Measurements from ENCODE around the gene RPL27A. TPM values are rescaled to one million over a fixed set of nuclear protein-coding genes. Genes with fewer than 3 reads are reported as not detected.

RPL27A gene
- total RNA-seq (100 to 1,000 TPM; 519 to 805 (median 620) TPM), polyA plus RNA-seq (1,811 TPM)
- long read RNA-seq, donor 1, full-length matches to known transcripts: 100 of 110 reads
- long read RNA-seq, donor 1, partial matches to known transcripts: 5 of 110 reads
- long read RNA-seq, donor 1, other reads (novel, unspliced or antisense): 5 of 110 reads
- long read RNA-seq, donor 2, full-length matches to known transcripts: 213 of 220 reads
- long read RNA-seq, donor 2, partial matches to known transcripts: 4 of 220 reads
- long read RNA-seq, donor 2, other reads (novel, unspliced or antisense): 3 of 220 reads
- long read RNA-seq, donor 3, full-length matches to known transcripts: 57 of 67 reads
- long read RNA-seq, donor 3, partial matches to known transcripts: 4 of 67 reads
- long read RNA-seq, donor 3, other reads (novel, unspliced or antisense): 6 of 67 reads
- long read RNA-seq, donor 4, full-length matches to known transcripts: 104 of 112 reads
- long read RNA-seq, donor 4, partial matches to known transcripts: 3 of 112 reads
- long read RNA-seq, donor 4, other reads (novel, unspliced or antisense): 5 of 112 reads

GRCh38 chr11:8682303-8683114 lies at the start of gene RPL27A, which contains the start of gene TRIM66:
Gene RPL27A (plus strand): TSS chr11:8682792. CDS start chr11:8682814, 22 bp downstream.
Gene TRIM66 (minus strand): TSS chr11:8682665. CDS start chr11:8672274, 10,391 bp downstream.
- peak; percentile 99 to 100 (median 99) for DNase-seq
- peak; percentile 98 to 99 for ATAC-seq
- no peaks in the 10 kb centered on the region for H3K9me3 ChIP-seq (ENCODE audit: control insufficient read depth, low read length)
- H3K4me1 ChIP-seq (ENCODE audit: control insufficient read depth, insufficient read depth, low read length): peaks cover 4% of the 10 kb centered on the region
- peak within 1 kb of the TSS; percentile 91 for H3K4me3 ChIP-seq (ENCODE audit: low read length)
- WGBS: under 1% methylated on average over 67 of the region's 67 CpGs
- H3K27me3 ChIP-seq (ENCODE audit: control insufficient read depth, insufficient read depth): no peaks in the 10 kb centered on the region
- intact Hi-C loops (cut with DNase I): no loop called here
- peak within 1 kb of the TSS; percentile 94 for H3K27ac ChIP-seq (ENCODE audit: low read length)

DNA sequence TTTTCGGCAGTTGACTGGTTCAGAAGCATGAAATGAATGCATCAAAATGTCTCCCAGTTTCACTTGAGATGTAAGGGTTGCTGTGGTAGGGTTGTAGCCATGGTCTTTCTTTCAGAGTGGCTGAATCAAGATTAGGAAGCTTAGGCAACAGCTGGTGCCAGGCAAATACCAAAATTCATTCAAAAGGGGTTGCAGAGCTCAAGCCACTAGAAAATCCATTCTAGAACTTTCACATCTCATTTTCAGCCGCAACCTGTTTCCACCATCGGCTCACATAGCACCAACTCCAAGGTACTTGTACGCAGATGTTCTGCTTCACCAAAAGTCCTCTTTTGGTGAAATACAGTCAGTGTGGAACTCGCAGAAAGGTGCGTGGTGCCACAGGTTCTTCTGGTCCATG lies 48.1 kb upstream of the RPL27A start:
- DNase-seq (no peak), ATAC-seq (no peak)
- 95% methylated on average over 6 of the region's 6 CpGs for WGBS
- no peaks in the 10 kb centered on the region for H3K4me1 ChIP-seq (ENCODE audit: control insufficient read depth, insufficient read depth, low read length)
- H3K27me3 ChIP-seq (ENCODE audit: control insufficient read depth, insufficient read depth): no peaks in the 10 kb centered on the region
- no peaks in the 10 kb centered on the region for H3K9me3 ChIP-seq (ENCODE audit: control insufficient read depth, low read length)
- no peak overlapping the region for H3K27ac ChIP-seq (ENCODE audit: low read length)
- H3K4me3 ChIP-seq (ENCODE audit: low read length): no peak overlapping the region
- intact Hi-C loops (cut with DNase I): no loop called here

DNA sequence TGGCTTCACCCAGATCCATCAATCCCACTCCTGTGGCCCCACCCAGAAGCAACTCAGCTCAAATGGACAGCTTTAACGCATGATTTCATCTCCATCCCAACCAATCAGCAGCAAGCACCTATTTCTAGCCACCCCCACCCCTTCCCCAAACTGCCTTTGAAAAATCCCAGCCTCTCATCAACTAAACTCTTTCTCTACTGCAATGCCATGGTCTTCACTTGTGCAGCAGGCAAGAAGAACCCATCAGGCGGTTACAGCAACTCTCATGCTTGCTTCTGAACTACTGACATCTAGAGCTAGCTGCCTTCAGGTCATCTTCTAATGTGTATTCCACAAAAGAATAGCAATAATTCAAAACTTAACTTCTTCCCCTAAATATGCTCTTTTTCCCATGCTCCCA lies 46.5 kb upstream of the RPL27A start:
- Histone ChIP-seq H3K9me3 (ENCODE audit: control insufficient read depth, low read length) (no peaks in the 10 kb centered on the region), H3K4me1 (ENCODE audit: control insufficient read depth, insufficient read depth, low read length) (no peaks in the 10 kb centered on the region), H3K27ac (ENCODE audit: low read length) (no peak overlapping the region), H3K27me3 (ENCODE audit: control insufficient read depth, insufficient read depth) (no peaks in the 10 kb centered on the region), H3K4me3 (ENCODE audit: low read length) (no peak overlapping the region)
- ATAC-seq: no peak
- DNase-seq: no peak
- intact Hi-C loops (cut with DNase I): no loop called here
- WGBS: 96% methylated on average over 2 of the region's 2 CpGs

- H3K27ac ChIP-seq (ENCODE audit: low read length): no peak overlapping the region
- ATAC-seq (no peak), DNase-seq (no peak)
- H3K4me1 ChIP-seq (ENCODE audit: control insufficient read depth, insufficient read depth, low read length): no peaks in the 10 kb centered on the region
- H3K4me3 ChIP-seq (ENCODE audit: low read length): no peak overlapping the region
- WGBS: 92% methylated on average over 5 of the region's 5 CpGs
- no peaks in the 10 kb centered on the region for H3K27me3 ChIP-seq (ENCODE audit: control insufficient read depth, insufficient read depth)
- intact Hi-C loops (cut with DNase I): no loop called here
- H3K9me3 ChIP-seq (ENCODE audit: control insufficient read depth, low read length): no peaks in the 10 kb centered on the region
Observed at GRCh38 chr11:8638300-8638699, 44.3 kb upstream of the RPL27A start.

- ATAC-seq (no peak), DNase-seq (no peak)
- Histone ChIP-seq H3K4me1 (ENCODE audit: control insufficient read depth, insufficient read depth, low read length) (no peaks in the 10 kb centered on the region), H3K4me3 (ENCODE audit: low read length) (no peak overlapping the region), H3K27ac (ENCODE audit: low read length) (no peak overlapping the region), H3K27me3 (ENCODE audit: control insufficient read depth, insufficient read depth) (no peaks in the 10 kb centered on the region), H3K9me3 (ENCODE audit: control insufficient read depth, low read length) (no peaks in the 10 kb centered on the region)
- intact Hi-C loops (cut with DNase I): no loop called here
- WGBS: 86% methylated on average over 3 of the region's 3 CpGs
Observed at GRCh38 chr11:8639655-8640054, 42.9 kb upstream of the RPL27A start.

- no peaks in the 10 kb centered on the region for H3K27me3 ChIP-seq (ENCODE audit: control insufficient read depth, insufficient read depth)
- DNase-seq (peak in 1 of 3 donors; percentile 17), ATAC-seq (no peak)
- WGBS: 52% methylated on average over 5 of the region's 5 CpGs
- no peaks in the 10 kb centered on the region for H3K9me3 ChIP-seq (ENCODE audit: control insufficient read depth, low read length)
- intact Hi-C loops (cut with DNase I): no loop called here
- no peak overlapping the region for H3K27ac ChIP-seq (ENCODE audit: low read length)
- no peak overlapping the region for H3K4me3 ChIP-seq (ENCODE audit: low read length)
- H3K4me1 ChIP-seq (ENCODE audit: control insufficient read depth, insufficient read depth, low read length): no peaks in the 10 kb centered on the region
Observed at GRCh38 chr11:8640267-8640906, 42.2 kb upstream of the RPL27A start.

GRCh38 chr11:8641332-8641731 lies 41.3 kb upstream of the RPL27A start:
- intact Hi-C loops (cut with DNase I): no loop called here
- Histone ChIP-seq H3K9me3 (ENCODE audit: control insufficient read depth, low read length) (no peaks in the 10 kb centered on the region), H3K4me3 (ENCODE audit: low read length) (no peak overlapping the region), H3K4me1 (ENCODE audit: control insufficient read depth, insufficient read depth, low read length) (no peaks in the 10 kb centered on the region), H3K27me3 (ENCODE audit: control insufficient read depth, insufficient read depth) (no peaks in the 10 kb centered on the region), H3K27ac (ENCODE audit: low read length) (no peak overlapping the region)
- ATAC-seq (no peak), DNase-seq (no peak)
- WGBS: 97% methylated on average over 2 of the region's 2 CpGs

DNA sequence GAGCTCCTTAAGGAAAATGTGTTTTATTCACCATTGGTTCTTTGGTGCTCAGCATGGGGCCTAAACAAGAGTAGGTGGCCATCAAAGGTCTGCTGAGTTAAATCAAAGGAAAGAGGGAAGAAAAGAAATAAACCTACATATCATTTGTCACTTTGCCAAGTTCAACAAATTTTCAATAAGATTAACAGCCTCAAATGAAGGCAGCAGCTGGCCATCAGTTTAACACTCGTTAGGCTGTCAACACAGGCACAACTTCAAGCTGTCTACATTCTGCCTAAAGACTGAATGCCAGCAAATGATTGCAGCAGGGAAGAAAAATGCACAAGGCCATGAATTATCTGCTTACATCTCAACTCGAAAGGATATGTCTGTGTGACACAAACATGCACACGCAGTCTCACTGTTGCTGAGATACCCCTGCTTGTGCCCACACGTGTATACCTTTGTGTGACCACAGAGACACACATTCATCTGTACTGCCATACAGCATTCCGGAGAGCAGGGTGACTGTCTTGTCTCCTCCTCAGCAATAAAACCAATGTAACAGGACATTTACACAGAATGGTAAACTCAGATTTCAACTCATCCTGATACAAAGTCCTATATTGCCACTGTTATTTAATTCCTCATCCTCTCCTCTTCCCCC lies 40.3 kb upstream of the RPL27A start:
- Histone ChIP-seq H3K9me3 (ENCODE audit: control insufficient read depth, low read length) (no peaks in the 10 kb centered on the region), H3K4me3 (ENCODE audit: low read length) (no peak overlapping the region), H3K27me3 (ENCODE audit: control insufficient read depth, insufficient read depth) (no peaks in the 10 kb centered on the region), H3K27ac (ENCODE audit: low read length) (no peak overlapping the region), H3K4me1 (ENCODE audit: control insufficient read depth, insufficient read depth, low read length) (no peaks in the 10 kb centered on the region)
- WGBS: 62% methylated on average over 5 of the region's 5 CpGs
- ATAC-seq (no peak), DNase-seq (no peak)
- intact Hi-C loops (cut with DNase I): no loop called here

- DNase-seq (no peak), ATAC-seq (no peak)
- H3K27ac ChIP-seq (ENCODE audit: low read length): no peak overlapping the region
- H3K9me3 ChIP-seq (ENCODE audit: control insufficient read depth, low read length): no peaks in the 10 kb centered on the region
- intact Hi-C loops (cut with DNase I): no loop called here
- 96% methylated on average over 4 of the region's 4 CpGs for WGBS
- H3K4me1 ChIP-seq (ENCODE audit: control insufficient read depth, insufficient read depth, low read length): no peaks in the 10 kb centered on the region
- H3K4me3 ChIP-seq (ENCODE audit: low read length): no peak overlapping the region
- H3K27me3 ChIP-seq (ENCODE audit: control insufficient read depth, insufficient read depth): no peaks in the 10 kb centered on the region
Observed at GRCh38 chr11:8646873-8647272, 35.7 kb upstream of the RPL27A start.

DNA sequence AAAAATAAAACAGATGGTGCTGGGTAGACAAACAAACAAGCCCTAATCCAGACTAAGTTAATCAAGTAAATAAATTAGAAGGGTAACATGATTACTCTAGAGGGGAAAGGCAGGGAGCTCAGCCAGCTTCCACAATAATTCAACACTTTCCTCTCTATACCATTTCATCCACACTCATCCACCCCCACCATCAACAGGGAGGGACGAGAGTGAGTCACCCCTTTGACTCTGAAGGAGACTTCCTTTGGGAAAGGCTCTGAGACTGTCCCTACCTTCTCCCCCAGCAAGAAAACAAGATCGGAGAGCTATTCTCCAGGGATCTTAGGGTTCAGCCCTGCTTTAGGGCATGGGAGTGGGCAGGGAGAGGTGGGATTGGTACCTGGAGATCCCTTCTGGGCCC lies 33.2 kb upstream of the RPL27A start:
- intact Hi-C loops (cut with DNase I): no loop called here
- DNase-seq: no peak
- H3K9me3 ChIP-seq (ENCODE audit: control insufficient read depth, low read length): no peaks in the 10 kb centered on the region
- no peaks in the 10 kb centered on the region for H3K27me3 ChIP-seq (ENCODE audit: control insufficient read depth, insufficient read depth)
- 77% methylated on average over 2 of the region's 2 CpGs for WGBS
- no peak for ATAC-seq
- H3K27ac ChIP-seq (ENCODE audit: low read length): no peak overlapping the region
- H3K4me3 ChIP-seq (ENCODE audit: low read length): no peak overlapping the region
- H3K4me1 ChIP-seq (ENCODE audit: control insufficient read depth, insufficient read depth, low read length): no peaks in the 10 kb centered on the region
